ENCODE results near the gene CEP152.

- TF ChIP-seq, protein P1, sequence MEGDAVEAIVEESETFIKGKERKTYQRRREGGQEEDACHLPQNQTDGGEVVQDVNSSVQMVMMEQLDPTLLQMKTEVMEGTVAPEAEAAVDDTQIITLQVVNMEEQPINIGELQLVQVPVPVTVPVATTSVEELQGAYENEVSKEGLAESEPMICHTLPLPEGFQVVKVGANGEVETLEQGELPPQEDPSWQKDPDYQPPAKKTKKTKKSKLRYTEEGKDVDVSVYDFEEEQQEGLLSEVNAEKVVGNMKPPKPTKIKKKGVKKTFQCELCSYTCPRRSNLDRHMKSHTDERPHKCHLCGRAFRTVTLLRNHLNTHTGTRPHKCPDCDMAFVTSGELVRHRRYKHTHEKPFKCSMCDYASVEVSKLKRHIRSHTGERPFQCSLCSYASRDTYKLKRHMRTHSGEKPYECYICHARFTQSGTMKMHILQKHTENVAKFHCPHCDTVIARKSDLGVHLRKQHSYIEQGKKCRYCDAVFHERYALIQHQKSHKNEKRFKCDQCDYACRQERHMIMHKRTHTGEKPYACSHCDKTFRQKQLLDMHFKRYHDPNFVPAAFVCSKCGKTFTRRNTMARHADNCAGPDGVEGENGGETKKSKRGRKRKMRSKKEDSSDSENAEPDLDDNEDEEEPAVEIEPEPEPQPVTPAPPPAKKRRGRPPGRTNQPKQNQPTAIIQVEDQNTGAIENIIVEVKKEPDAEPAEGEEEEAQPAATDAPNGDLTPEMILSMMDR (IDR thresholded peaks at IDR 0.05) = no peak
- no peak for TF ChIP-seq POLR2A (IDR thresholded peaks at IDR 0.05)
Observed at GRCh38 chr15:48782911-48783310, 28.0 kb downstream of the CEP152 start.

Data from suprapubic skin (tissue), 3 donors.